ENCODE data around the gene OPHN1.

GRCh38 chrX:68438575-68438974 is 5.3 kb upstream of the OPHN1 start:
- TF ChIP-seq E2F5 (CRISPR knock-in tag; conservative IDR thresholded peaks at IDR 0.05) (no peak), GABPA (IDR thresholded peaks at IDR 0.05; ENCODE audit: low read depth, low read length) (no peak), GABPA (CRISPR knock-in tag; IDR thresholded peaks at IDR 0.05; ENCODE audit: low read depth) (no peak), POLR2A (IDR thresholded peaks at IDR 0.05; ENCODE audit: insufficient read depth in 1 of 2, low read depth in 2 of 2, low read length in 2 of 2) (no peak), ZNF274 (CRISPR knock-in tag; IDR thresholded peaks at IDR 0.05) (no peak), EP300 (IDR thresholded peaks at IDR 0.05; ENCODE audit: low read depth in 2 of 2, low read length in 2 of 2) (no peak), EP300 (CRISPR knock-in tag; IDR thresholded peaks at IDR 0.05; ENCODE audit: borderline replicate concordance) (no peak), NCOA5 (CRISPR knock-in tag; IDR thresholded peaks at IDR 0.05) (no peak), CTCF (CRISPR knock-in tag; IDR thresholded peaks at IDR 0.05) (no peak), FOXK1 (CRISPR knock-in tag; IDR thresholded peaks at IDR 0.05; ENCODE audit: borderline replicate concordance, low read depth) (no peak), ZNF280B (CRISPR knock-in tag; IDR thresholded peaks at IDR 0.05; ENCODE audit: borderline replicate concordance) (no peak), SCMH1 (CRISPR knock-in tag; IDR thresholded peaks at IDR 0.05; ENCODE audit: borderline replicate concordance) (no peak)
- TF ChIP-seq, protein P1, sequence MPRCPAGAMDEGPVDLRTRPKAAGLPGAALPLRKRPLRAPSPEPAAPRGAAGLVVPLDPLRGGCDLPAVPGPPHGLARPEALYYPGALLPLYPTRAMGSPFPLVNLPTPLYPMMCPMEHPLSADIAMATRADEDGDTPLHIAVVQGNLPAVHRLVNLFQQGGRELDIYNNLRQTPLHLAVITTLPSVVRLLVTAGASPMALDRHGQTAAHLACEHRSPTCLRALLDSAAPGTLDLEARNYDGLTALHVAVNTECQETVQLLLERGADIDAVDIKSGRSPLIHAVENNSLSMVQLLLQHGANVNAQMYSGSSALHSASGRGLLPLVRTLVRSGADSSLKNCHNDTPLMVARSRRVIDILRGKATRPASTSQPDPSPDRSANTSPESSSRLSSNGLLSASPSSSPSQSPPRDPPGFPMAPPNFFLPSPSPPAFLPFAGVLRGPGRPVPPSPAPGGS (CRISPR knock-in tag; IDR thresholded peaks at IDR 0.05), result no peak

Measured in HepG2 (cell line).